Esophagus squamous epithelium (tissue), 4 donors: Measurements from ENCODE around the gene TRIB2.

Experiments
- POLR2A ChIP-seq, 4 donors: fragments of 450-650 bp; IDR thresholded peaks; one replicate each; pipeline ENCODE4 v1.6.1; 2017; ENCODE audit warnings: antibody characterized with exemption in 4 of 4, mild to moderate bottlenecking in 4 of 4, moderate library complexity in 3 of 4
- TF ChIP-seq, protein P1 (sequence below), 6 experiments: fragments of 450-650 bp in 4 of 6; fragments of 200-600 bp in 2 of 6; sonication (generic) in 2 of 6; IDR thresholded peaks; one replicate each; pipeline ENCODE4 v1.5.1; 2016 to 2019; ENCODE audit warnings: antibody characterized with exemption in 6 of 6, mild to moderate bottlenecking in 4 of 6, moderate library complexity in 4 of 6

DNA sequence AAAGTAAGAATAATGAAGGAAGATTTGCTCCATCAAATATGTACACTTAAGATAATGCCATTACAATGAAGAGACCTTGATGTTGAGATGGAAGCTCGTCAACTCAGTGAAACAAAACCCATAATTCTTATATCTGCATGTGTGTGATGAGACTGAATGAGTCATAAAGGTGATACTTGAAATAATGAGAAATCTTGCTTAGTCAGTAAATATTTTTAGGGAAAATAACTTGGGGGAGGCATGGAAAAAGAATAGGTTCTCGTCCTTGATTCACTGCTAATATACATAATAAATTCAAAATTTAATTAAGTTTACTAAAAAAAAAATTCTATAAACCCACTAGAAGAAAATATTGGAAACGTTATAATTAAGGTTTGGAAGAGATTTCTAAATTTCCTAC is 75.2 kb downstream of the TRIB2 start:
- TF ChIP-seq, protein P1, sequence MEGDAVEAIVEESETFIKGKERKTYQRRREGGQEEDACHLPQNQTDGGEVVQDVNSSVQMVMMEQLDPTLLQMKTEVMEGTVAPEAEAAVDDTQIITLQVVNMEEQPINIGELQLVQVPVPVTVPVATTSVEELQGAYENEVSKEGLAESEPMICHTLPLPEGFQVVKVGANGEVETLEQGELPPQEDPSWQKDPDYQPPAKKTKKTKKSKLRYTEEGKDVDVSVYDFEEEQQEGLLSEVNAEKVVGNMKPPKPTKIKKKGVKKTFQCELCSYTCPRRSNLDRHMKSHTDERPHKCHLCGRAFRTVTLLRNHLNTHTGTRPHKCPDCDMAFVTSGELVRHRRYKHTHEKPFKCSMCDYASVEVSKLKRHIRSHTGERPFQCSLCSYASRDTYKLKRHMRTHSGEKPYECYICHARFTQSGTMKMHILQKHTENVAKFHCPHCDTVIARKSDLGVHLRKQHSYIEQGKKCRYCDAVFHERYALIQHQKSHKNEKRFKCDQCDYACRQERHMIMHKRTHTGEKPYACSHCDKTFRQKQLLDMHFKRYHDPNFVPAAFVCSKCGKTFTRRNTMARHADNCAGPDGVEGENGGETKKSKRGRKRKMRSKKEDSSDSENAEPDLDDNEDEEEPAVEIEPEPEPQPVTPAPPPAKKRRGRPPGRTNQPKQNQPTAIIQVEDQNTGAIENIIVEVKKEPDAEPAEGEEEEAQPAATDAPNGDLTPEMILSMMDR (IDR thresholded peaks at IDR 0.05), result no peak
- no peak for TF ChIP-seq POLR2A (IDR thresholded peaks at IDR 0.05)
